ENCODE measurements around the gene ARHGAP8. TPM values are rescaled to one million over a fixed set of nuclear protein-coding genes. Genes with fewer than 3 reads are reported as not detected.

ARHGAP8 gene
- total and polyA plus RNA-seq, 2 of the 13 experiments (the other 11 are each of a cell fraction or from before 2014, with no cell fraction given): 0.07 TPM; not detected in 1

DNA sequence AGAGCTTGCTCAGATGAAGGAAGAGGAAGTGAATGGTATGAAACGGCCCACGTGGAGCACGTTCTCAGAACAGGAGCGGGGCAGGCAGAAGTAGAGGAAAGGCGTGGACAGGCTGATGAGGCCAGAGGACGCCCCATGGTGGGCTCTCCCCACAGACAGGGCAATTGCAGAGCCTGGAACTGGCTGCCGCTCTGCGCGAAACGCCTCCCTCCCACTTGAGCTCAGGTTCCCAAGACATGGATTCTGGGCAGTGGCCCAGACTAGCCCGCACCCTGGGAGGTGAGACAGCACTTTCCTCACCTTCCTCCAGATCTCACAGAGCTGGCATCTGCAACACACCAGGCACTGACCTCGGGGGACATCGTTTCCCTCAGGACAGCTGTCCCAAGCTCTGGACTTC lies 139.9 kb downstream of the ARHGAP8 start (continued):
- TF ChIP-seq, protein P1, sequence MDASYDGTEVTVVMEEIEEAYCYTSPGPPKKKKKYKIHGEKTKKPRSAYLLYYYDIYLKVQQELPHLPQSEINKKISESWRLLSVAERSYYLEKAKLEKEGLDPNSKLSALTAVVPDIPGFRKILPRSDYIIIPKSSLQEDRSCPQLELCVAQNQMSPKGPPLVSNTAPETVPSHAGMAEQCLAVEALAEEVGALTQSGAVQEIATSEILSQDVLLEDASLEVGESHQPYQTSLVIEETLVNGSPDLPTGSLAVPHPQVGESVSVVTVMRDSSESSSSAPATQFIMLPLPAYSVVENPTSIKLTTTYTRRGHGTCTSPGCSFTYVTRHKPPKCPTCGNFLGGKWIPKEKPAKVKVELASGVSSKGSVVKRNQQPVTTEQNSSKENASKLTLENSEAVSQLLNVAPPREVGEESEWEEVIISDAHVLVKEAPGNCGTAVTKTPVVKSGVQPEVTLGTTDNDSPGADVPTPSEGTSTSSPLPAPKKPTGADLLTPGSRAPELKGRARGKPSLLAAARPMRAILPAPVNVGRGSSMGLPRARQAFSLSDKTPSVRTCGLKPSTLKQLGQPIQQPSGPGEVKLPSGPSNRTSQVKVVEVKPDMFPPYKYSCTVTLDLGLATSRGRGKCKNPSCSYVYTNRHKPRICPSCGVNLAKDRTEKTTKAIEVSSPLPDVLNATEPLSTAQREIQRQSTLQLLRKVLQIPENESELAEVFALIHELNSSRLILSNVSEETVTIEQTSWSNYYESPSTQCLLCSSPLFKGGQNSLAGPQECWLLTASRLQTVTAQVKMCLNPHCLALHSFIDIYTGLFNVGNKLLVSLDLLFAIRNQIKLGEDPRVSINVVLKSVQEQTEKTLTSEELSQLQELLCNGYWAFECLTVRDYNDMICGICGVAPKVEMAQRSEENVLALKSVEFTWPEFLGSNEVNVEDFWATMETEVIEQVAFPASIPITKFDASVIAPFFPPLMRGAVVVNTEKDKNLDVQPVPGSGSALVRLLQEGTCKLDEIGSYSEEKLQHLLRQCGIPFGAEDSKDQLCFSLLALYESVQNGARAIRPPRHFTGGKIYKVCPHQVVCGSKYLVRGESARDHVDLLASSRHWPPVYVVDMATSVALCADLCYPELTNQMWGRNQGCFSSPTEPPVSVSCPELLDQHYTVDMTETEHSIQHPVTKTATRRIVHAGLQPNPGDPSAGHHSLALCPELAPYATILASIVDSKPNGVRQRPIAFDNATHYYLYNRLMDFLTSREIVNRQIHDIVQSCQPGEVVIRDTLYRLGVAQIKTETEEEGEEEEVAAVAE (CRISPR knock-in tag; IDR thresholded peaks at IDR 0.05; ENCODE audit: borderline replicate concordance): no peak
- TF ChIP-seq ISL2 (CRISPR knock-in tag; IDR thresholded peaks at IDR 0.05): no peak
- TF ChIP-seq ZNF552 (CRISPR knock-in tag; IDR thresholded peaks at IDR 0.05; ENCODE audit: borderline replicate concordance): no peak
- TF ChIP-seq MAF1 (CRISPR knock-in tag; IDR thresholded peaks at IDR 0.05; ENCODE audit: borderline replicate concordance): no peak
- TF ChIP-seq, protein P2, sequence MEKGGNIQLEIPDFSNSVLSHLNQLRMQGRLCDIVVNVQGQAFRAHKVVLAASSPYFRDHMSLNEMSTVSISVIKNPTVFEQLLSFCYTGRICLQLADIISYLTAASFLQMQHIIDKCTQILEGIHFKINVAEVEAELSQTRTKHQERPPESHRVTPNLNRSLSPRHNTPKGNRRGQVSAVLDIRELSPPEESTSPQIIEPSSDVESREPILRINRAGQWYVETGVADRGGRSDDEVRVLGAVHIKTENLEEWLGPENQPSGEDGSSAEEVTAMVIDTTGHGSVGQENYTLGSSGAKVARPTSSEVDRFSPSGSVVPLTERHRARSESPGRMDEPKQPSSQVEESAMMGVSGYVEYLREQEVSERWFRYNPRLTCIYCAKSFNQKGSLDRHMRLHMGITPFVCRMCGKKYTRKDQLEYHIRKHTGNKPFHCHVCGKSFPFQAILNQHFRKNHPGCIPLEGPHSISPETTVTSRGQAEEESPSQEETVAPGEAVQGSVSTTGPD (CRISPR knock-in tag; IDR thresholded peaks at IDR 0.05): no peak
- TF ChIP-seq PLRG1 (conservative IDR thresholded peaks at IDR 0.05): no peak
